ENCODE measurements around the gene TRPC4AP. TPM values are rescaled to one million over a fixed set of nuclear protein-coding genes. Genes with fewer than 3 reads are reported as not detected.
"Not testable (repeated sequence)": the region's sequence is repeated elsewhere in the genome, so short reads cannot be mapped to it uniquely, and the experiment has no call there.

Gene TRPC4AP
- total and polyA plus RNA-seq, 4 donors = 18.8 to 58.3 (median 54.8) TPM

GRCh38 chr20:35055445-35056276 lies 36.9 kb downstream of the TRPC4AP start:
- Histone ChIP-seq H3K9me3 (ENCODE audit: control insufficient read depth, low read length) (no peaks in the 10 kb centered on the region), H3K27ac (ENCODE audit: low read depth in 1 of 2, low read length in 2 of 2) (peak overlapping the region; percentile 22 to 76), H3K4me3 (ENCODE audit: low read length in 2 of 2) (no peak overlapping the region), H3K27me3 (ENCODE audit: control insufficient read depth in 1 of 2, insufficient read depth in 2 of 2, low read length in 1 of 2) (no peaks in the 10 kb centered on the region), H3K36me3 (ENCODE audit: control insufficient read depth in 1 of 2, insufficient read depth in 2 of 2, low read length in 1 of 2) (no peaks in the 10 kb centered on the region), H3K4me1 (ENCODE audit: control insufficient read depth in 1 of 2, insufficient read depth in 2 of 2, low read length in 2 of 2) (peaks cover 4 to 11% of the 10 kb centered on the region in 2 donors)
- WGBS, 2 donors = 28 to 36% methylated on average over 9 of the region's 9 CpGs
- ATAC-seq (ENCODE audit: low FRiP score) (no peak), DNase-seq (peak in 1 of 2 donors; percentile 69)
- intact Hi-C loops (cut with DNase I) = no loop called here

DNA sequence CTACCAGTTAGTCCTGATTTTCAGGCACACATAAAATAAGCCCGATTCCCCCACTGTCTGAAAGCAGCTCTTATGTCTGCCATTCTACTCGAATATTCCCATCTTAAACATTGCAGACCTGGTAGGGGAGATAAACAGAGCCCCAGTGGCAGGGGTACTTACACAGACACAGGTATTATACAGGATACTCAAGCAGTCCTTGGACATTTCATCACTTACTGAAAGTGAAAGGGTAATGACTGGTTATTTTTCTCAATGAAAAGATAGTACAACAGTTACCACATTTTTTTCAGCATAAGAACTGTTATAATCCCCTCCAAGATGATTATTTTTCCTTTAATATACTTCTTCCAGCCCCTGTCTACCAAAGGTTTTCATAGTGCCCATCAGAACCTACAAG lies 37.8 kb downstream of the TRPC4AP start:
- intact Hi-C loops (cut with DNase I) = no loop called here
- Histone ChIP-seq H3K9me3 (ENCODE audit: control insufficient read depth, low read length) (no peaks in the 10 kb centered on the region), H3K4me1 (ENCODE audit: control insufficient read depth in 1 of 2, insufficient read depth in 2 of 2, low read length in 2 of 2) (peaks cover 4 to 11% of the 10 kb centered on the region in 2 donors), H3K36me3 (ENCODE audit: control insufficient read depth in 1 of 2, insufficient read depth in 2 of 2, low read length in 1 of 2) (no peaks in the 10 kb centered on the region), H3K27ac (ENCODE audit: low read depth in 1 of 2, low read length in 2 of 2) (peak overlapping the region; percentile 22 to 51), H3K4me3 (ENCODE audit: low read length in 2 of 2) (no peak overlapping the region), H3K27me3 (ENCODE audit: control insufficient read depth in 1 of 2, insufficient read depth in 2 of 2, low read length in 1 of 2) (no peaks in the 10 kb centered on the region)
- 86 to 88% methylated on average over 2 of the region's 2 CpGs for WGBS, 2 donors
- DNase-seq (no peak), ATAC-seq (ENCODE audit: low FRiP score) (no peak)

GRCh38 chr20:35052616-35053015 lies 40.0 kb downstream of the TRPC4AP start:
- 45 to 51% methylated on average over 5 of the region's 5 CpGs for WGBS, 2 donors

DNA sequence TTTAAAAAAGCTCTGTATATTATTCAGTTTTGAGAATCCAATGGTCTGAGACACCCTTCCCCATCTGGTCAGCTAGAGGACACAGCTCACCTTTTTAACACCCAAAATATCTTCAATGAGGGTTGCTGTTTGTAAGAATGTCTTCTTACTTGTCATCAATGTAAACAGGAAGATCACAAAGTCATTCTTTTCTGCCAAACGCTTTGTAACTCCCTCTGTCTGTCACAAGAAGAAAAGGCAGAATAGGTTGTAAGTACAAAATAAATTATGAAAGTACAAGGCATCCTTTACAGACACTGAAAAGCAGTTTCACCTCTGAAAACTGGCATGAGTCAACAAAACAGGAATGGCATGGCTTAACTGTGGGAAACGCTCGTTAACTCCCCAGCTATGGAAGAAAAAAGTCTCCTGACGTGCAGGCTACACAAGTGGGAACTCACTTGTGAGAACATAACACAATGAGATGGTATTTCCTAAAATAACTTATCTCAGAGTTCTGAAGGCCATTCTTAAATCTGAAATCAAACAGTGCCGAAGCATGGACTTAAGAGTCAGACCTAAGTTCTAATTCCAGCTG lies 42.7 kb downstream of the TRPC4AP start:
- Histone ChIP-seq H3K4me1 (ENCODE audit: control insufficient read depth in 1 of 2, insufficient read depth in 2 of 2, low read length in 2 of 2) (peaks cover 4 to 9% of the 10 kb centered on the region in 2 donors), H3K27me3 (ENCODE audit: control insufficient read depth in 1 of 2, insufficient read depth in 2 of 2, low read length in 1 of 2) (no peaks in the 10 kb centered on the region), H3K36me3 (ENCODE audit: control insufficient read depth in 1 of 2, insufficient read depth in 2 of 2, low read length in 1 of 2) (peaks cover 4 to 7% of the 10 kb centered on the region in 2 donors), H3K27ac (ENCODE audit: low read depth in 1 of 2, low read length in 2 of 2) (no peak overlapping the region), H3K4me3 (ENCODE audit: low read length in 2 of 2) (no peak overlapping the region), H3K9me3 (ENCODE audit: control insufficient read depth, low read length) (no peaks in the 10 kb centered on the region)
- WGBS, 2 donors = 73 to 78% methylated on average over 5 of the region's 5 CpGs
- DNase-seq (no peak), ATAC-seq (ENCODE audit: low FRiP score) (no peak)
- intact Hi-C loops (cut with DNase I) = no loop called here

More at GRCh38 chr20:35052616-35053015, 40.0 kb downstream of the TRPC4AP start:
- H3K27me3 ChIP-seq (ENCODE audit: control insufficient read depth in 1 of 2, insufficient read depth in 2 of 2, low read length in 1 of 2); H3K36me3 ChIP-seq (ENCODE audit: control insufficient read depth in 1 of 2, insufficient read depth in 2 of 2, low read length in 1 of 2); H3K4me3 ChIP-seq (ENCODE audit: low read length in 2 of 2); DNase-seq; H3K9me3 ChIP-seq (ENCODE audit: control insufficient read depth, low read length); ATAC-seq (ENCODE audit: low FRiP score); H3K27ac ChIP-seq (ENCODE audit: low read depth in 1 of 2, low read length in 2 of 2); intact Hi-C loops (cut with DNase I): not testable (repeated sequence)
- peaks cover 4 to 11% of the 10 kb centered on the region in 2 donors for H3K4me1 ChIP-seq (ENCODE audit: control insufficient read depth in 1 of 2, insufficient read depth in 2 of 2, low read length in 2 of 2)

DNA sequence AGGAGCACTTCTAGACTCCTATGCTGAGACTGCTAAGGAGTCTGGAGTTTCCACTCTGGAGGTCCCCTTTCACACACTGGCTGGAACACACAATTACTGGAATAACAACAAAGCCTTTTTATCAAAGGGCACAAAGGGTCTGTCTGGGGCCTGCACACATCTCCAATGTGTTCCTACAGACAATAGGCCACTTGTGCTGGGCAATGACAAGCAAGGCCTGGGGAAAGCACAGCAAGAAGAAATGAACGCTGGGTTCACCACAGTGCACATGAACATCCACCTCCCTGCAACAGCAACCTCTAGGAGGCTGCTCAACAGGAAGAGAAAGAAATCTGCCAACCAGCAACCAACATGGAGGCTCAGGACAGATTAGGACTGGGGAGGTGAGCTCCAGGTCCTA lies 43.9 kb downstream of the TRPC4AP start:
- Histone ChIP-seq H3K27me3 (ENCODE audit: control insufficient read depth in 1 of 2, insufficient read depth in 2 of 2, low read length in 1 of 2) (no peaks in the 10 kb centered on the region), H3K4me1 (ENCODE audit: control insufficient read depth in 1 of 2, insufficient read depth in 2 of 2, low read length in 2 of 2) (peaks cover 2 to 3% of the 10 kb centered on the region in 2 donors), H3K36me3 (ENCODE audit: control insufficient read depth in 1 of 2, insufficient read depth in 2 of 2, low read length in 1 of 2) (peaks cover 4 to 9% of the 10 kb centered on the region in 2 donors), H3K4me3 (ENCODE audit: low read length in 2 of 2) (no peak overlapping the region), H3K27ac (ENCODE audit: low read depth in 1 of 2, low read length in 2 of 2) (no peak overlapping the region), H3K9me3 (ENCODE audit: control insufficient read depth, low read length) (no peaks in the 10 kb centered on the region)
- WGBS, 2 donors = 82 to 97% methylated on average over 1 of the region's 1 CpG
- no peak for ATAC-seq (ENCODE audit: low FRiP score)
- no peak for DNase-seq
- intact Hi-C loops (cut with DNase I) = no loop called here

- no peaks in the 10 kb centered on the region for H3K9me3 ChIP-seq (ENCODE audit: control insufficient read depth, low read length)
- H3K4me3 ChIP-seq (ENCODE audit: low read length in 2 of 2) = no peak overlapping the region
- peaks cover 4 to 6% of the 10 kb centered on the region in 2 donors for H3K36me3 ChIP-seq (ENCODE audit: control insufficient read depth in 1 of 2, insufficient read depth in 2 of 2, low read length in 1 of 2)
- no peak overlapping the region for H3K27ac ChIP-seq (ENCODE audit: low read depth in 1 of 2, low read length in 2 of 2)
- peaks cover 0 to 2% of the 10 kb centered on the region in 2 donors for H3K4me1 ChIP-seq (ENCODE audit: control insufficient read depth in 1 of 2, insufficient read depth in 2 of 2, low read length in 2 of 2)
- H3K27me3 ChIP-seq (ENCODE audit: control insufficient read depth in 1 of 2, insufficient read depth in 2 of 2, low read length in 1 of 2) = no peaks in the 10 kb centered on the region
- intact Hi-C loops (cut with DNase I) = no loop called here
- DNase-seq (no peak), ATAC-seq (ENCODE audit: low FRiP score) (no peak)
These were observed 50.3 kb downstream of the TRPC4AP start for GRCh38 chr20:35042268-35042667.

DNA sequence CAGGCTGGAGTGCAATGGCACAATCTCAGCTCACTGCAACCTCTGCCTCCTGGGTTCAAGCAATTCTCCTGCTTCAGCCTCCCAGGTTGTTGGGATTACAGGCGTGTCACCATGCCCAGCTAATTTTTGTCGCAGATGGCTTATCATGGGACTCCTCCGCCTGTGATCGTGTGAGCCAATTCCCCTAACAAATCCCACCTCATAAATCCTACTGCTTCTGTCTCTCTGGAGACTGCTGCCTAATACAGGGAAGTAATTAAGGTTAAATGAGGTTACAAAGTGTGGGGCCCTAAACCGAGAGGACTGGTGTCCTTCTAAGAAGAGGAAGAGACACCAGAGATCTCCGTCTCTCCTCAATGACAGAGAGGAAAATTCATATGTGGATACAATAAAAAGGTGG lies 52.0 kb downstream of the TRPC4AP start:
- Histone ChIP-seq H3K9me3 (ENCODE audit: control insufficient read depth, low read length) (no peaks in the 10 kb centered on the region), H3K4me3 (ENCODE audit: low read length in 2 of 2) (no peak overlapping the region), H3K36me3 (ENCODE audit: control insufficient read depth in 1 of 2, insufficient read depth in 2 of 2, low read length in 1 of 2) (peaks cover 0 to 6% of the 10 kb centered on the region in 2 donors), H3K4me1 (ENCODE audit: control insufficient read depth in 1 of 2, insufficient read depth in 2 of 2, low read length in 2 of 2) (peaks cover 0 to 2% of the 10 kb centered on the region in 2 donors), H3K27ac (ENCODE audit: low read depth in 1 of 2, low read length in 2 of 2) (no peak overlapping the region), H3K27me3 (ENCODE audit: control insufficient read depth in 1 of 2, insufficient read depth in 2 of 2, low read length in 1 of 2) (no peaks in the 10 kb centered on the region)
- no peak for DNase-seq
- WGBS, 2 donors = 87 to 89% methylated on average over 6 of the region's 6 CpGs
- no peak for ATAC-seq (ENCODE audit: low FRiP score)
- intact Hi-C loops (cut with DNase I) = no loop called here

- Histone ChIP-seq H3K4me1 (ENCODE audit: control insufficient read depth in 1 of 2, insufficient read depth in 2 of 2, low read length in 2 of 2) (peaks cover 0 to 2% of the 10 kb centered on the region in 2 donors), H3K27me3 (ENCODE audit: control insufficient read depth in 1 of 2, insufficient read depth in 2 of 2, low read length in 1 of 2) (no peaks in the 10 kb centered on the region), H3K27ac (ENCODE audit: low read depth in 1 of 2, low read length in 2 of 2) (no peak overlapping the region), H3K4me3 (ENCODE audit: low read length in 2 of 2) (no peak overlapping the region), H3K9me3 (ENCODE audit: control insufficient read depth, low read length) (no peaks in the 10 kb centered on the region), H3K36me3 (ENCODE audit: control insufficient read depth in 1 of 2, insufficient read depth in 2 of 2, low read length in 1 of 2) (peaks cover 0 to 7% of the 10 kb centered on the region in 2 donors)
- WGBS, 2 donors = 76 to 77% methylated on average over 9 of the region's 9 CpGs
- intact Hi-C loops (cut with DNase I) = no loop called here
- no peak for DNase-seq
- ATAC-seq (ENCODE audit: low FRiP score) = no peak
These were observed 52.6 kb downstream of the TRPC4AP start for GRCh38 chr20:35039846-35040489.

All from aorta (tissue), 5 donors.